OCI-LY1 (cell line): ENCODE measurements around the gene ATXN1.

Experiments used
- H2AFZ ChIP-seq: fragments of 200-600 bp; sonication (generic), shearing (Covaris generic); 2 replicates; pipeline ENCODE4 v1.6.0; 2014; ENCODE audit warnings: antibody characterized with exemption, mild to moderate bottlenecking, low read length
- H3F3A ChIP-seq: fragments of 200-600 bp; sonication (generic), shearing (Covaris generic); 2 replicates; pipeline ENCODE4 v1.6.0; 2014; ENCODE audit warnings: mild to moderate bottlenecking, antibody characterized with exemption, low read length, moderate library complexity; ENCODE audit not compliant: insufficient read depth
- H3K27ac ChIP-seq: fragments of 200-600 bp; sonication (generic); 2 replicates; pipeline ENCODE4 v1.5.1; 2014; ENCODE audit warnings: low read length, mixed run types, mild to moderate bottlenecking, low read depth; ENCODE audit not compliant: poor library complexity, severe bottlenecking
- H3K27me3 ChIP-seq: fragments of 200-600 bp; sonication (generic); 2 replicates; pipeline ENCODE4 v1.6.0; 2014; ENCODE audit warnings: antibody characterized with exemption, mild to moderate bottlenecking, low read length, moderate library complexity; ENCODE audit not compliant: insufficient read depth
- H3K36me3 ChIP-seq: fragments of 200-600 bp; sonication (generic); 2 replicates; pipeline ENCODE4 v1.6.1; 2014; ENCODE audit warnings: mild to moderate bottlenecking, antibody characterized with exemption, low read length, moderate library complexity, mixed read lengths; ENCODE audit not compliant: insufficient read depth
- H3K4me1 ChIP-seq: fragments of 200-600 bp; sonication (generic); 2 replicates; pipeline ENCODE4 v1.5.1; 2014; ENCODE audit warnings: mild to moderate bottlenecking, low read length, moderate library complexity; ENCODE audit not compliant: insufficient read depth, severe bottlenecking
- H3K4me2 ChIP-seq: fragments of 200-600 bp; sonication (generic), shearing (Covaris generic); 2 replicates; pipeline ENCODE4 v1.6.1; 2014; ENCODE audit warnings: low read length
- H3K4me3 ChIP-seq: fragments of 200-600 bp; sonication (generic); 2 replicates; pipeline ENCODE4 v1.5.1; 2014; ENCODE audit warnings: low read length, low read depth, mild to moderate bottlenecking, mixed read lengths; ENCODE audit not compliant: poor library complexity, severe bottlenecking
- H3K79me2 ChIP-seq: fragments of 200-600 bp; shearing (Covaris generic); 2 replicates; pipeline ENCODE4 v1.6.1; 2016; ENCODE audit warnings: mixed run types, low read length, mixed read lengths; ENCODE audit not compliant: insufficient read depth
- H3K9ac ChIP-seq: fragments of 200-600 bp; sonication (generic), shearing (Covaris generic); 2 replicates; pipeline ENCODE4 v1.6.1; 2014; ENCODE audit warnings: mild to moderate bottlenecking, low read length, mixed read lengths
- H3K9me2 ChIP-seq: fragments of 200-600 bp; sonication (generic), shearing (Covaris generic); 2 replicates; pipeline ENCODE4 v1.6.1; 2014; ENCODE audit warnings: low read depth, mild to moderate bottlenecking, low read length, mixed read lengths
- H3K9me3 ChIP-seq: fragments of 200-600 bp; shearing (Covaris generic); 2 replicates; pipeline ENCODE4 v1.6.1; 2014; ENCODE audit warnings: low read length, mixed read lengths
- H4K20me1 ChIP-seq: fragments of 200-600 bp; sonication (generic), shearing (Covaris generic); 2 replicates; pipeline ENCODE4 v1.6.0; 2016; ENCODE audit warnings: mild to moderate bottlenecking, low read length; ENCODE audit not compliant: insufficient read depth
- EZH2 ChIP-seq: fragments of 200-600 bp; sonication (generic), shearing (Covaris generic); IDR thresholded peaks from 2 replicates; pipeline ENCODE4 v1.8.0; 2017; ENCODE audit warnings: borderline replicate concordance, mixed run types, mild to moderate bottlenecking, antibody characterized with exemption, low read length, moderate library complexity, mixed read lengths
- TF ChIP-seq, protein P1 (sequence below): fragments of 200-600 bp; sonication (generic), shearing (Covaris generic); IDR thresholded peaks from 2 replicates; pipeline ENCODE4 v1.5.1; 2017; ENCODE audit warnings: mild to moderate bottlenecking, antibody characterized with exemption, low read length, moderate library complexity, mixed read lengths

The ATXN1 gene

DNA sequence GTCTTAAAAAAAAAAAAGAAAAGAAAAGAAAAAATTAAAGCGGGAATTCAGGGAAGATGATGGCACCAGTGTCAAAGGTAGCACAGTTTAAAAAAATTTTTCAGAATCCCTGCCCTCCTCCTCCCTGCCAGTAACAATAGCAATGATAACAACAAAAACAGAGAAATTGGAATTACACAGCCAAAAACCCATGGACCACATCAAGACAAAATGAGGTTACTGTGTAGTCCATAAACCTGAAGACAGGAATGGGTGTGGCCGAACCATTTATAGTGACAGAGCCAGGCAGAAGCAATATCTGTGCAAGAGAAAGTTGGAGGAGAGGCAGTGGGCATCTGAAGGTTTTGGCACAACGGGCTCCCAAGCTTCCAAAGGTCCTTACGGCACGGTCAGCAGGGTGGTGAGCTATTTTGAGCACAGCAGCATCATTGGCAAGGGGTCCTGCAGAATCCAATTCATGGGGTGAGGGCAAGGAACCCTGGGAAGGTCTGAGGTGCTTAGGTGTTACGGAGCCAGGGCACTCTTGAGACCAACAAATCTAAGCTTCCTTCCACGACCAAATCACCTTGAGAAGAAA lies 320.5 kb downstream of the ATXN1 start:
- H4K20me1 ChIP-seq = no peaks in the 10 kb centered on the region
- H3K4me2 ChIP-seq = no peak overlapping the region
- H3K4me1 ChIP-seq = no peaks in the 10 kb centered on the region
- no peak overlapping the region for H3K4me3 ChIP-seq
- no peaks in the 10 kb centered on the region for H3K27me3 ChIP-seq
- TF ChIP-seq EZH2 = no peak
- TF ChIP-seq, protein P1, sequence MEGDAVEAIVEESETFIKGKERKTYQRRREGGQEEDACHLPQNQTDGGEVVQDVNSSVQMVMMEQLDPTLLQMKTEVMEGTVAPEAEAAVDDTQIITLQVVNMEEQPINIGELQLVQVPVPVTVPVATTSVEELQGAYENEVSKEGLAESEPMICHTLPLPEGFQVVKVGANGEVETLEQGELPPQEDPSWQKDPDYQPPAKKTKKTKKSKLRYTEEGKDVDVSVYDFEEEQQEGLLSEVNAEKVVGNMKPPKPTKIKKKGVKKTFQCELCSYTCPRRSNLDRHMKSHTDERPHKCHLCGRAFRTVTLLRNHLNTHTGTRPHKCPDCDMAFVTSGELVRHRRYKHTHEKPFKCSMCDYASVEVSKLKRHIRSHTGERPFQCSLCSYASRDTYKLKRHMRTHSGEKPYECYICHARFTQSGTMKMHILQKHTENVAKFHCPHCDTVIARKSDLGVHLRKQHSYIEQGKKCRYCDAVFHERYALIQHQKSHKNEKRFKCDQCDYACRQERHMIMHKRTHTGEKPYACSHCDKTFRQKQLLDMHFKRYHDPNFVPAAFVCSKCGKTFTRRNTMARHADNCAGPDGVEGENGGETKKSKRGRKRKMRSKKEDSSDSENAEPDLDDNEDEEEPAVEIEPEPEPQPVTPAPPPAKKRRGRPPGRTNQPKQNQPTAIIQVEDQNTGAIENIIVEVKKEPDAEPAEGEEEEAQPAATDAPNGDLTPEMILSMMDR = no peak
- H3F3A ChIP-seq = no peaks in the 10 kb centered on the region
- no peak overlapping the region for H3K9ac ChIP-seq
- H3K9me3 ChIP-seq = no peaks in the 10 kb centered on the region
- H3K36me3 ChIP-seq = no peaks in the 10 kb centered on the region
- H3K9me2 ChIP-seq = no peaks in the 10 kb centered on the region
- H2AFZ ChIP-seq = no peak overlapping the region
- no peaks in the 10 kb centered on the region for H3K79me2 ChIP-seq
- no peak overlapping the region for H3K27ac ChIP-seq

GRCh38 chr6:16438718-16439591 lies 322.3 kb downstream of the ATXN1 start:
- H3K9ac ChIP-seq = no peak overlapping the region
- no peaks in the 10 kb centered on the region for H3K79me2 ChIP-seq
- no peaks in the 10 kb centered on the region for H4K20me1 ChIP-seq
- H3K9me3 ChIP-seq = no peaks in the 10 kb centered on the region
- H3K9me2 ChIP-seq = no peaks in the 10 kb centered on the region
- no peak overlapping the region for H3K27ac ChIP-seq
- H3K4me2 ChIP-seq = no peak overlapping the region
- H3K4me3 ChIP-seq = no peak overlapping the region
- TF ChIP-seq, protein P1 = no peak
- TF ChIP-seq EZH2 = no peak
- no peaks in the 10 kb centered on the region for H3K36me3 ChIP-seq
- H3K27me3 ChIP-seq = no peaks in the 10 kb centered on the region
- no peak overlapping the region for H2AFZ ChIP-seq
- H3F3A ChIP-seq = no peaks in the 10 kb centered on the region
- H3K4me1 ChIP-seq = no peaks in the 10 kb centered on the region

- H3K36me3 ChIP-seq = no peaks in the 10 kb centered on the region
- H2AFZ ChIP-seq = no peak overlapping the region
- no peaks in the 10 kb centered on the region for H3K9me3 ChIP-seq
- no peak for TF ChIP-seq EZH2
- TF ChIP-seq, protein P1 = no peak
- no peak overlapping the region for H3K4me3 ChIP-seq
- H3K4me1 ChIP-seq = no peaks in the 10 kb centered on the region
- no peaks in the 10 kb centered on the region for H3K79me2 ChIP-seq
- no peaks in the 10 kb centered on the region for H3K9me2 ChIP-seq
- H3K27me3 ChIP-seq = no peaks in the 10 kb centered on the region
- H4K20me1 ChIP-seq = no peaks in the 10 kb centered on the region
- no peaks in the 10 kb centered on the region for H3F3A ChIP-seq
- no peak overlapping the region for H3K4me2 ChIP-seq
- no peak overlapping the region for H3K9ac ChIP-seq
- no peak overlapping the region for H3K27ac ChIP-seq
Measured at GRCh38 chr6:16437984-16438383, 323.3 kb downstream of the ATXN1 start.
